Dedifferentiated amniotic fluid mesenchymal stem cell (primary cell): ENCODE results near the gene MSANTD1.

Experiments used
- DNase-seq: peaks from one replicate; pipeline ENCODE4 v3.0.0-alpha.2; 2016; ENCODE audit errors: extremely low spot score

MSANTD1 gene

DNA sequence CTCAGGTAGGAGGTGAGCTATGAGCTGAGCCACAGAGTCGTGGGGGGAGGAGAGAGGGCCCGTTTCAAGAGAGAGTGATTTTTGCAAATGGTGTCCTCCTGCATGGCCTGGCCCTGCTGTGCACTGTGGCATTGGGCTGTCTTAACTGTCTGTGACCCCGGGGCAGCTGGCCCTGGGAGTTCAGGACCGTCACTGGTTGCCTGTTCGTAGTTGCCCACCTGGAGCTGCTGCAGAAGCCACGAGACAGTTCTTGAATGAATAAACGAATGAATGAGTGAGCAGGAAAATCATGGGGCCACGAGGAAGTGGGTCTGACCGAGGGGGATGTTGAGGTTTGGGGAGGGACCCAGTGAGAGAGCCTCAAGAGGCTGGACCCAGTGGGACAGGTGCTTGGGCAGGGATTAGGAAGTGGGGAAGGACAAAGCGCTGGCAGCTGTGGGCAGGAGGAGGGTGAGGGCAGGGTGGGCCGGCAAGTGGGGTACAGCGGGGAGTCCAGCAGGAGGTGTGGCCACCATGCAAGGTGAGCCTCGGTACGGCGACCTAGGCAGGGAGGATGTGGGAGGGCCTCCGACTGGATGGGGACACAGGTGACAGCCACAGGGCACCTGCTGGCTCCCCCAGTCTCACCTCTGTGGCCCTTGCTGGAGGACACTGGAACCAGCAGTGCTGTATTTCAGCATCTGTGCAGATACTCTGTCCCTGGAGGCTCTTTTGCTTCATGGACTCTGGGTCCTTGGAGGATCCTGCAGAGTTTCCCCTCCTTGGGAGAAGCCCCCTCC lies 54.0 kb downstream of the MSANTD1 start:
- DNase-seq: no peak

DNA sequence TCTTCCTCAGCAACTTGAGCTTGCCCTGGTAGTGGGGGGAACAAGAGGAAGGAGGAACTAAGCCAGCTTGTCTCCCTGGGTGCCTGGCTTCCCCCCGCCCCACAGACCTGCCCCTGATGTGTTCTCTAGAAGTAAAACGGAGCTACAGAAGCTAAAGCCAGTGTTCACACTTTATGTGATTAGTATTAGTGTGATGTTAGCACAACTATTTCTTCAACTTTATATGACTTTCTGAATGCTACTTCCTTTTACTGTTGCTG lies 54.5 kb downstream of the MSANTD1 start:
- no peak for DNase-seq

DNA sequence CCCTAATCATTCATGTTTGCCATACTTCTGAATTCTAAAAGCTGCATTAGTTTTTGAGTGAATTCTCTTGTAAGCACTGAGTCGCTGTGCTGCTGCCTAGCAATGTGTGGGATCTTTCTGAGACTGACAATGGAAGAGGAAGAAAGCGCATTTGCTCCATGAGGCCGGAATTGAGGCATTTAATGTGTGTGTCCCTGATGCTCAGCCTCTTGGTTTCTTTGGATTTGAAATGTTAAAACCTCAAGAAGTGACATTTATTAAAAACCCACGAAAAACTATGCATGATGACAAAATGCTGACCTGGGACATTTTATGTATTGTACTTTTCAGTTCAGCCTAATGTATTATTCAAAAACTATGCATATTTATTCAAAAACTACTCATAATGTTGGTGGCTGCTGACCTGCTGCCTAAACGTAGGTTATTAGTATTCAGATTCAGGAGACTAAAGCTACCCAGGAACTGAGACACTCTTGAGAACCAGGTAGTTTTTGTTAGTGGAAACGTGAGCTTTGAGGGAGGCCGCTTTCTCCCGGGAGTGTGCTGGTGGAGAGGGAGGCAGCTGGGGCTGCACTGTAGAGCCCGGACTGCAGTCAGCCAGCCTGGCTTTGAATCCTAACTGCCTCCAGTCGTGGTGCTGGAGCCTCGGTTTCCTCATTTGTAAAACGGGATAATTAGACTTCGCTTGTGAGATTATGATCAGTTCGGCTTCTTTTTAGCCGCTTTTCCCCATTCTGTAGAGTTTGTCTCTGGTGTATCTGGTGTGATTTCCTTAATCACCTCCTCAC lies 55.2 kb downstream of the MSANTD1 start:
- DNase-seq: no peak

DNA sequence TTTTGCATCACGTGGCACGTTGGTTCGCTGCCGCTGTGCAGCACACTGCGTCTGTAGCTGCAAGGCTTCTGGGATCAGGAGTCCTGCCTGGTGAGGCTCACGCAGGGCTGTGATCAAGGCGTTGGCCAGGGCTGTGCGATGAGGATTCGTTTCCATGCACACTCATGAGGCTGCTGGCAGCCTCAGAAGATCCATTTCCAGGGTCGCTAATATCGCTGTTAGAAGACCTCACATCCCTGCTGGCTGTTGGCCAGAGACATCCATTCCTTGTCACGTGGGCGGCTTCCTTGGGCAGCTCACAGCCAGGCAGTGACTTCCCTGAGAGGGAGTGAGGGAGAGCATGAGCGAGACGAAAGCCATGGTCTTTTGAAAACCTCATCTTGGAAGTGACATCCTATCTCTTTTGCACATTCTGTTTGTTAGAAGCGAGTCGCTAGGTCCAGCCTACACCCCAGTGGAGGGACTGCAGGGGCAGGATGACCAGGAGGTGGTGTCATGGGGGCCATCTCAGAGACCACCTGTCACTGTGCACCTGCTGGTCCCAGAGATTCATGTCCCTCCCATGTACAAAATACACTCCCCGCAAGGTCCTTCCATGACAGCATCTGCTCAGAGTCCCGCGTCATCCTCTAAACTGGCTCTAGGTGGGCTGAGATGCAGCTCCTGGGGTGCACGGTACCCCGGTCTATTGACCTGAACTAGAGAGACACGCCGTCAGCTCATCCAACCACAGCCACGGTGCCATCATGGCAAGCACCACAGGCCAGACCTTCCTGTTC lies 56.1 kb downstream of the MSANTD1 start:
- DNase-seq: peak; percentile 15

DNA sequence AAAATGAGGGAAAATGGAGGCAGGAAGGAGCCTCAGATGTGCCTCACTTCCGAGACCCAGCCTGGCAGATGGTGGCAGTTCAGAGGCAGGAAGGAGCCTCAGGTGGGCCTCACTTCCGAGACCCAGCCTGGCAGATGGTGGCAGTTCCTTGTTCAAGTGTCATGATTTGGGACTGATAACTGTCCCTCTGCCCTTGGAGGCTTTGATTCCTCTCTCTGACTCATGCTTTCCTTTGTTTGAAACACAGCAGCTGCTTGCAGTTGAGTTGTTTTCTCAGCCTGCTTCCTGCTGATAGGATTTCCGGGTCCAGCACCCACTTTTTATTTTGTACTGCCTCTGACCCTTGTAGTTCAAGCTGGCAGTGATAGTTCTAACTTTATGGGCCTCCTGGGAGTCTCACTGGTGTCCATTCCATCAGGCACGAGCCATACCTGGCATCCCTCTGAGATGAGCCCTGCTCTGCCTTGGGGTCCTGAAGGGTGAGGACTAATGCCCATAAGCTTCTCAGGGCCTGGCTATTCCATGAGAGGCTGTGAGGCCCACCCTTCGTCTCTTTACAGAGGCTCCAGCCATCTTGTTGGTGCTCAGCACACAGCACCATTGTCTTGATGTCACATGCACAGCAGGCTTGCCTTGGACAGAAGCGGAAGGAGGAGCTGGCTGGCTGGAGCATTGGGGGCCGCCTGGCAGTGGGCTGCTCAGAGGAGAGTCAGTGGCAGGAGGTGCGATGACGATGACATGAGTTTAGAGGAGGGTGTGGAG lies 56.8 kb downstream of the MSANTD1 start:
- DNase-seq: no peak
